OCI-M2 (cell line): Measurements from ENCODE around the gene C2CD2L.
"Not testable (repeated sequence)": the region's sequence is repeated elsewhere in the genome, so short reads cannot be mapped to it uniquely, and the experiment has no call there.

ENCODE experiments used
- DNase-seq: peaks from one replicate; lab custom pipeline; 2025; ENCODE audit not compliant: unreplicated experiment; lab: John Stamatoyannopoulos, UW

C2CD2L gene

DNA sequence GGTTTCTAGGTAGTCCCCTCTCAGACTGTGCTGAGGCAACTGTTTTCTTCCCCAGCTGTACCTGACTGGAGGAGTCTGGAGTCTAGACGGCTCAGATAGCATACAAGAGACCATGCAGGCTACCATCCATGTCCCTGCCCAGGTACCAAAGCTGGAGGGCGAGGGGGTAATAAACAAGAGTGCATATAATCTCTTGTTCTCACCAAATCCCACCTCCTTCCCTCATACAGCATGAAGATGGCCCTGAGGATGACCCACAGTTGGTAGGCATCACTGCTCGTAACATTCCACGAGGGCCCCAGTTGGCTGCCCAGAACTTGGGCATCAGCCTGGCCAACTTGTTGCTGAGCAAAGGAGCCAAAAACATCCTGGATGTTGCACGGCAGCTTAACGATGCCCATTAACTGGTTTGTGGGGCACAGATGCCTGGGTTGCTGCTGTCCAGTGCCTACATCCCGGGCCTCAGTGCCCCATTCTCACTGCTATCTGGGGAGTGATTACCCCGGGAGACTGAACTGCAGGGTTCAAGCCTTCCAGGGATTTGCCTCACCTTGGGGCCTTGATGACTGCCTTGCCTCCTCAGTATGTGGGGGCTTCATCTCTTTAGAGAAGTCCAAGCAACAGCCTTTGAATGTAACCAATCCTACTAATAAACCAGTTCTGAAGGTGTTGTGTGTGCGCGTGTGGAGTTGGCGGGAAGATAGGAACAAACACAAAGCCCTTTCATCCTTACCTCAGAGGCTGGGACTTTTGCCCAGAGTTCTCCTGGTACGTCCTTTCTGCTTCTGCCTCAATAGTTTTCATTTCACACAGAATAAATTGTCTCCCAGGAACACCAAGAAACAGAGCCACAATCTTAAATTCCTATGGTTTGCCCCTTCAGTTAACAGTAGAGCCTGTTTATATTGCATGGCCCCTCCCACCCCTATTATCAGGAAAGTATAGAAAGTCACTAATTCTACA, 14.0 kb upstream of the C2CD2L start:
- DNase-seq, result no peak

DNA sequence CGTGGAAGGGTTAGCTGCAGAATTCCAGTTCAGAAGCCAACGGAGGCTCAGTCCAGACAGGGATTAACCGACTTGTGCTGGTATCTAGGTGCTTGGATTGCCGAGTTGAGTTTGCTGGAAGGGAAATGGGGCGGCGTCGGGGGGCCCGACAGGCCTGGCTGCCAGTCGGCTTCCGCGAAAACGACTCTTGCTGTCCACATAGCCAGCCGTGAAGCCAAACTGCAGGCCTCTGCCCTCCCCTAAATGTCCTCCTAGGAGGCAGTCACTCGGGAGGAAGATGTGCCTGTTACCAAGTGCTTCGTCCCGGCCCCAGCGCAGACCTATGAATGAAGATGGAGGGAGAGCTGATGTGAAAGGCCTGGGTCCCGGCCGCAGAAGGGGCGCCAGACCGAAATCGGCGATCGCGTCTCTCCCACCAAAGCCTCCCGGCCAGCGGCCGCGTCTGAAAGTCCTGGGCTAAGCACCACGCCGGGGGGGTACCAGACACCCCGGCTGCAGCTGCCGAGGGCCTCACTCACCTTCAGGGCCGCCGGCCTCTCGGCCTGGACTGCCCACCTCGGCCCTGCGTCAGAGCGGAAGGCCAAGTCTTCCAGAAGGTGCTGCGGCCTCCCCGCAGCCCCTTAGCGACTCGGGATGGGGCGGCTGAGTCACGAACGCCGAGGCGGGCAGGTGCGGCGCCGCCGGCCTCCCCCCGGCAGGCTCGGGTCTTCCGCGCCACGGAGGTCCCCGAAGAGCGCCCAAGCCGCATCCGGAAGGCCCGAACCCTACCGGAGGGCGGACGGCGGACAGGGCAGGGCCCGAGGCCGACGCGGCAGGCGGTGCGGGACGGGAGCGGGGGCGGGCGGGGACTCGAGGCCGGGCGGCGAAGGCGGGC, 13.0 kb upstream of the C2CD2L start:
- no peak for DNase-seq

DNA sequence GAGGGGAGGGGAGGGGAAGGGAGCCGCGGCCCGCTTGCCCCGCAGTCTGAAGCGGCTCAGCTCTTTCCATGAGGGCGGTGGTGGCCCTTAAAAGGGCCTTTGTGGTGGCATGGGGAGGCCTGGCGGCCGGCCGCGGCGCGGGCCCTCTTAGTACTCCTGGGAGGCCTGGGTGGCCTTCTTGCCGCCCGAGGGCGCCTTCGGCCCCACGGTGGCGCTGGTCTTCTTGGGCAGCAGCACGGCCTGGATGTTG, 12.4 kb upstream of the C2CD2L start:
- DNase-seq, result no peak

DNA sequence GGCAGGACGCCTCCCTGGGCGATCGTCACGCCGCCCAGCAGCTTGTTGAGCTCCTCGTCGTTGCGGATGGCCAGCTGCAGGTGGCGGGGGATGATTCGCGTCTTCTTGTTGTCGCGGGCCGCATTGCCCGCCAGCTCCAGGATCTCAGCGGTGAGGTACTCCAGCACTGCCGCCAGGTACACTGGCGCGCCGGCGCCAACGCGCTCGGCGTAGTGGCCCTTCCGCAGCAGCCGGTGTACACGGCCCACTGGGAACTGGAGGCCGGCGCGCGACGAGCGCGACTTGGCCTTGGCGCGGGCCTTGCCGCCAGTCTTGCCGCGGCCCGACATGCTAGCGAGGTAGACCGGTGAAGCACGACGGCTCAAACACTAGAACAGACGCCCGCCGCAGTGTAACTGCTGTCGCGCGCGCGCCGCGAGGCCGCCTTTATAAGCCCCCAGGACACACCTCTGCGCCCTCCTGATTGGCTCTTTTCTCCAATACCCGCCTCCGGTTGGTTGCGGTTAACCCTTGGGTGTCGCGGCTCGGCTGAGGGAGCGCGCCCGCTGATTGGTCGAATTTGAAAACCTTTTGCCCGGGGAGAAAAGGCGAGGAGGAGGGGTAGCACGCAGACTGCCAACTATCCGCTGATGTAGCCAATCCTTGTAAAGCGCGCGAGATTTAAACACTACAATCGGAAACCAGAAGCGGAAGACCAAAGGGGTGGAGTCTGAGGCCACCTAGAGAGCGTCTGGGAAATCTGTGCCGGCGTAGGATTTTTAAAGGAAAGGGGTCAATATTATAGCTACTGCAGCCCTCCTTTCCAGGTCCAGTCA, 11.9 kb upstream of the C2CD2L start:
- DNase-seq, result peak; percentile 71

DNA sequence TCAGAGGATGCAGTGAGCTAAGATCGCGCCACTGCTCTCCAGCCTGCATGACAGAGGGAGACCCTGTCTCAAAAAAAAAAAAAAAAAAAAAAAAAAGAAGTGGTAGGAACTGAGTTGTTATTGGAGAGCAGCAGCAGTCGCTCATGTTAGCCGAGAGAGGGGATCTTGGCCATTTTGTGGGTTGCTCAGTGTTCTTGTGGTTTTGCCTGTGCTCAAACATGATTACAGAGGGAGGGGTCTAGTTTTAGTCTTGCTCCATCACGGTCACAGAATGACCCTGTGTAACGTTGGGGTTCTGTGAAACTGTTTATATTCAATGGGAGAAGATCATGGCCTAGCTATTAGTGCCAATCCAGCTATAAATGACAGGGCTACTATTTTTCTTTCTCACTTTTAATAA, 7.4 kb upstream of the C2CD2L start:
- no peak for DNase-seq

DNA sequence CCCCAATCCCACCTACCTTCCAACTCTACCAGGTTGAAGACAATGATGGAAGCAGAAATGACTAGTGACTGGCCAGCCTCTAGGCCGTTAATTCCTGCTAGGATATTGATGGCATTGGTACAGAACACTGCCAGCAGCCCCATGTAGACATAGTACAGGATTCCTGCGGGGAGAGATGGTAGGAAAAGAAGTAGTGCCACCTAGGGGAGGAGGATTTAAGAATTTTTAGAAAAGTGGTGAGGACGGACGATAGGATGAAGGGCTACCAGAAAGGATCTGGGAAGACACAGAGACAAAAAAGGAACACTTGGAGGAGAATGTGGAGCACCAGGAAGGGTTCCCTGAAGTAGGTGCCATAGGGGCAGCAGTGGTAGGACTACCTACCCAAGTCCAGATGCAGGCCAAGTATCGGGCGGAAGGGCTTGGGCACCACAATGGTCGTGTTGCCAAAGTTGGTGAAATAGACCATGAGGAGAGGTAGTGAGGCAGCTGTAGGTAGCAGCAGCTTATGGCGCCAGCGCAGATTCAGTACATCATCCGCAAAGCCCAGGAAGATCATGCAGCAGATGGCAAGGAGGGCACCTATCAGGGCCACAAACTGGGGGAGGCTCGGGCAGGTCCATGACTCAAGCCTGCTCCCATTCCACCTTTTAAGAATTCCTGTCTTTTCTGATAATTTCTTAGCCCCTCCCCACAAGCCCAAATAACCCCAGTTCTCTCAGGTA, 6.7 kb upstream of the C2CD2L start:
- no peak for DNase-seq

DNA sequence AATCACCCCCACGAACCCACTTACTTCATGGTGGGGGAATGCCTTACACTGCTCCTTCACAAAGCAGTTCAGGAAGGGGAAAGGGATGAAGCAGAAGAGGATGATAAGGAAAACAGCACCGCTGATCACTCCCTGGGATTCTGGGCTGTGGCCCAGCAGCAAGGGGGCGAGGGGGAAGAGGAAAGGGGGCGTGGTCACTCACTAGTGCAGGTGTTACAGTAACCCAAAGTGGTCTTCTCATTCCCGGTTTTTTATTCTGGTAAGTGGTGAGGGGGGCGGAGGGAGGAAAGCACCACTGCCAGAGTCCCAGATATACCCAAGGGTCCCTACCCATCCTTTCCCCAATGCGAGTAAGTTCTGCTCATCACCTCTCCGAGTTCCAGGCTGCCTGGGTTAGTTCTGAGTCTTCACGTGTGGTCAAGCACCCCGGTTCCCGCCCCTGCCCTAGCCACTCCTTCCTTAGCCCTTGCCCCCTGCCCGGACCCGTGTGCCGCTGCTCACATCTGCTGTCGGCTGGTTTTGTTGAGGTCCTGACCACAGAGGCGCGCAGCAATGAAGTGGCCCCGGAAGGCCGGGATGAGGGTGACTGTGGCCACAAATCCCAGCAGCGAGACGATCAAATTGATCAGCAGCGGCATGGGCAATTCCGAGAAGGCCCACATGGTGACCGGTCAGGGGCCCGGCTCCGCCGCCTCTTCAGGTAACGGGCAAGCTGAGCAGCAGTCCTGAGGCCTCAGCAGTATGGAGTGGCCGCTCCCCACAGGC, 6.0 kb upstream of the C2CD2L start:
- no peak for DNase-seq

DNA sequence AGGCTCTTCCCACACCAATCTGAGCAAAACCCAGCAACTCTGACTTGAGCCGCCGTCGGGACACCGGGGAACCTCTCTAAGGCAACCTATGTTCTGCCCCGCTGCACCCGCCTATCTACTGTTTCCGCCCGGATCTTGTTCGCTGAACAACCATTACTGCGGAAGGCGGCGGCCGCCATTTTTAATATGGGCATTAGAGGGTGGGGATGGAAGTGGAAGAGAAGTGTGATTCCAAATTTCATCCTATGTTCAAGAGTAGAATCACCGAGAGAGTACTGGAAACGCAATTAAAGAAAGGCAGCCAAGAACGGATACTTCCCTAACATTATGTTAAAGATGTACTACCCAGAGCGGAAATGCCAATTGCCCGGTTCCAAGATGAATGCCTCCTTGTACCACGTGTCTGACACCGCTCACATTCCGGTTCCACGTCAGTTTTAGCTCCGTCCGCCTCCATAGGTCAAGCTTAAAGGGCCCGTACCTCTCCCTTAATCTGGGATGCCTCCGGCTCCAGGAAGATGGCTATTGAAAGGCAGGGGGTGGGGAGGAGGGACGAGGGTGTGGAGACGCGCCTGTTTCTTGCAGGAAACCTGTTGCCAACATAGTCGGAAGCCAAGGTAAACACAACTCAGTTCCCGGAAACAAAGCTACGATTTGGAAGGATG, 5.3 kb upstream of the C2CD2L start, which contains the start of gene DPAGT1:
DPAGT1 (minus strand) TSS at position 95 of the 665 bp plus-strand sequence. CDS start 198 bp downstream, outside the sequence.
- DNase-seq, result peak; percentile 78

DNA sequence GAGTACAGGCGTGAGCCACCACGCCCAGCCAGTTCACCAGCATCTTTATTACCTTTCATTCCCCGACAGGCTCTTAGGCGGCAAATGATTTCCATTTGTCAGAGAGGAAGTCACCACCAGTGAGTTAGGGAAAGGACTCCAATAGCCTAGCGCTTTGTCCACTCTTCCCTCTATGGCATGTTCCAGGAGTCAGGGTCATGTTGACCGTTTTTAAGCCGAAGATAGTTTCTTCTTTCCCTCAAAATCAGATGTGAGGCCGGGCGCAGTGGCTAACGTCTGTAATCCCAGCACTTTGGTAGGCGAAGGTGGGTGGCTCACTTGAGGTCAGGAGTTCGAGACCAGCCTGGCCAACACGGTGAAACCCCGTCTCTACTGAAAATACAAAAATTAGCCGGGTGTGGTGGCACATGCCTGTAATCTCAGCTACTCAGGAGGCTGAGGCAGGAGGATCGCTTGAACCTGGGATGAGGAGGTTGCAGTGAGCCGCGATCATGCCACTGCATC, 3.9 kb upstream of the C2CD2L start:
- DNase-seq, result not testable (repeated sequence)

DNA sequence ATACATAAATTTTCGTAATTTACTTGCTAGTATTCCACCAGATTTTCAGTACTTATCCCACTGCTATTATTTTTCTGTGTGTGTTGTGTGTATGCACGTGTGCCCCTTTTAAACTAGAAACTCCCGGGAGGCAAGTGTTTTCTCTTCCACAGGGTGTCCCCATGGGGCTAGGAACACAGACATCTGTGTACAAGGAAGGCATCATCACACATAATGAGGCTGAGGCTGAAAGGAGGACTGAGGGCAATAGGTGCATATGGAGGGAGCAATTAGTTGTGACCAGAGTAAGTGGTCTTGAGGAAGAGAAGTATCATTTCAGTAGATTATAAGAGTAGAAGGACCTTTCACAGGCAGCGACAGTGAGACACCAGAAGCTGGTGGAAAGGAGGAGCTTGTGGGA, 3.4 kb upstream of the C2CD2L start:
- no peak for DNase-seq

DNA sequence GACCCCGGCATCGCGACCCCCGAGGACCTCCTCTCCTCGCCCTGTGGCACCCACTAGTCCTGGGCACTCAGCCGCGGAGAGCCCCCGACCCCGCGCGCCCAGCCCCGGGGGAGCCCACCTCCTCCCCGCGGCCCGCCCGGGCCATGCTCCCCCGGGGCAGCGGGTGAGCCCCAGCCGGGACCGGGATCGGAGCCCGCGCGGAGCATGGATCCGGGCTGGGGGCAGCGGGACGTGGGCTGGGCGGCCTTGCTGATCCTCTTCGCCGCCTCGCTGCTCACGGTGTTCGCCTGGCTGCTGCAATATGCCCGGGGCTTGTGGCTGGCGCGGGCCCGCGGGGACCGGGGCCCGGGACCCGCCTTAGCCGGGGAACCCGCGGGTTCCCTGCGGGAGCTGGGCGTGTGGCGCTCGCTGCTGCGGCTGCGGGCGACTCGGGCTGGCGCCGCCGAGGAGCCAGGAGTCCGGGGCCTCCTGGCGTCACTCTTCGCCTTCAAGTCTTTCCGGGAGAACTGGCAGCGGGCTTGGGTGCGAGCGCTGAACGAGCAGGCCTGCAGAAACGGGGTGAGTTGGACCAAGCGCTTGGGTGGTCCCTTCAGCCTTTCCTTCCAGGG, 498 bp downstream of the C2CD2L start:
- DNase-seq, result no peak

DNA sequence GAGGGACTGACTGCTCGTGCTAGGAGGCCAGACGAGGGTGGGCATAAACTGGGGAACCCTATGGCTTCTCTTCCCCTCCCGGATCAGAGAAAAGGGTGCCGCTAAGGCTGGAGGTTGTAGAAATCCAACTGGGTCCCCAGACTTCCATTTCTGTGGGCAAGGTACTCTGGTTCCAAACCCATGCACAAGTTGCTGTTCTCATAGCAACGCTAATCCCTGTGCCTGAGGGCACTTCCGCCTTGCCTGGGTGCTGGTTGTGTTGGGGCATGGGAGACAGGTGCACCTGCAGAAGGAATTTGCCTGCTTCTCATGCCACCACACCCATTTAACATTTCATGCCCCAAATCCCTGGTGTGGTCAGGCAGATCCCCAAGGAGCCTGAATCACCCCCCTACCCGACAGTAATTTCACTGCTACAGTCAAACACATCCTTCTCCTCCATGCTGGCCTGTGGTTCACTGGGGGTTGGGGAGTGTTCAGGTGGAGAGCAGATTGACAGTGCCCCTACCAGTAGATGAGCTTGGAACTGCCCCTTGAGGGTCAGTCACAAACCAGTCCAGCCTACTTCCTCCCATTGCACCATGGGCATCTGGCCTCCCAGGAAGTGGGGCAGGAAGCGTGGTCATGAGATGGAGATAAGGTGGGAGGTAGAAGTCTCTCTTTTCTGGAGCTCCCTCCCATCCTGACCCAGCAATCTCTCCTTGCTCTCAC, 1.2 kb downstream of the C2CD2L start:
- DNase-seq, result no peak

DNA sequence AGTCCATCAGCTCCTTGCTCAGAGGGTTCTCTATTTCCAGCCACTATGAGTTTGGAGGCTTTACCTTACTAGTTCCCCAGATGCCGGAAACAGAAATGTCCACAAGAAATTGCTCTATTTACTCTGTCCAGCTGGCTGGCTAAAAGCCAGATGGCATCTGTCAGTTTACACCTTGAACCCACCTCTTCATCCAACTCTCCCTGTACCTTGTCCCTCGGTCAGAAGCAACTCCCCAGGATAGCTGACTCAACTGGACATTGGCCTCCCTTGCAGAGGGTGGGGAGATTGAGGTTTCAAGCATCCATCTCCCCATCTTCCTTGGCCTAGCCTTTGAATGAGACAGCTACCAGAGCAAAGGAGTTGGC, 1.7 kb downstream of the C2CD2L start:
- DNase-seq, result no peak

DNA sequence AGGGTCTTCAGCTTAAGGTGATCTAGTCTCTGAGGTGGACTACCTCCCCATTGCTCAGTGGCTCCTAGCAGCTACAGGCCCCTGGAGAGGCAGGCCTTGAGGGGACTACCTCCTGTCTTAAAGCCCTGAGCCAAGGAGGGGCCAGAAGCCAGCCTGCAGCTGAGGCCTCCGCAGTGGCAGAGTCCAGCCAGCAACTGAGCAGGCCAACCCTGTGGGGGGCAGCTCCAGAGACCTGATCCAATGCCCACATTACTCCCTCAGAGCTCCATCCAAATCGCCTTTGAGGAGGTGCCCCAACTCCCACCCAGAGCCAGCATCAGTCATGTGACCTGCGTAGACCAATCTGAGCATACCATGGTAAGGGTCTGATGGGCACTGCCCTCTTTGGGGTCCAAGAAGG, 2.7 kb downstream of the C2CD2L start:
- no peak for DNase-seq

DNA sequence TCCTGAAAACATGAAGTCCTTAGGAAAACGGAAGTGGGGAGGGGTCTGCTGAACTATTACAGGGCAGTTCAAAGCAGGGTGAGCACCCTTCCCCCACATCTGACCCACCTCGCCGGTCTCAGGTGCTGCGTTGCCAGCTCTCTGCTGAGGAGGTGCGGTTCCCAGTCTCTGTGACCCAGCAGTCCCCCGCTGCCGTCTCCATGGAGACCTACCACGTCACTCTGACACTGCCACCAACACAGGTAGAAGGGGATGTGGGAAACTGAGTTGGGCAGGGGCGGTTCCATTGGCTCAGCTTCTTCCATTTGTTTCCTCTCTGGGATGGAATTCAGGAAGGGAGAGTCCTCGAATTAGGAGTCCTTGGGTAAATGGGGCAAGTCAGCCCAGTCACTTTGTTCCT, 3.3 kb downstream of the C2CD2L start:
- DNase-seq, result no peak

DNA sequence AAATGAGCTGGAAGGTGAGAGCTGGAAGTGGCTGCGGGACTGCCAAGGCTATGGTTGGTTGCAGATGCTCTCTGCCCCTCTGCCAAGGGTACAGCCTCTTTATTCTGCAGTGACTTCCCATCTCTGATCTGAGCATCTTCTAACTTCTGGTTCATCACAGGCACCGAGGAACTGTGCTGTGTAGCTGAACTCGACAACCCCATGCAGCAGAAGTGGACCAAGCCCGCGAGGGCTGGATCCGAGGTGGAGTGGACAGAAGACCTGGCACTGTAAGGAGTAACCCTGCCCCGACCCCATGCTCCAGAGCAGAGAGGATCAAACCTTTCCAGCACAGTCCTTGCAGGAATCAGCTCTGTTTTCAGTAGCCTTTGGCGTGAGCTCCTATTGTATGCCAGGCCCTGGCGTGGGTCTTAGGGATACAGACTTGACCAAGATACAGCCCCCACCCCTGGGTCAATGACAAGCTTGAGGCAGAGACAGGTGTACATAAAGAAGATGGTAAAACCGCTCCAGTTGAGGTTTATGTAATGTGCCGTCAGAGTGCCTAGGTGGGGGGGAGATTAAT, 4.3 kb downstream of the C2CD2L start:
- DNase-seq, result no peak

DNA sequence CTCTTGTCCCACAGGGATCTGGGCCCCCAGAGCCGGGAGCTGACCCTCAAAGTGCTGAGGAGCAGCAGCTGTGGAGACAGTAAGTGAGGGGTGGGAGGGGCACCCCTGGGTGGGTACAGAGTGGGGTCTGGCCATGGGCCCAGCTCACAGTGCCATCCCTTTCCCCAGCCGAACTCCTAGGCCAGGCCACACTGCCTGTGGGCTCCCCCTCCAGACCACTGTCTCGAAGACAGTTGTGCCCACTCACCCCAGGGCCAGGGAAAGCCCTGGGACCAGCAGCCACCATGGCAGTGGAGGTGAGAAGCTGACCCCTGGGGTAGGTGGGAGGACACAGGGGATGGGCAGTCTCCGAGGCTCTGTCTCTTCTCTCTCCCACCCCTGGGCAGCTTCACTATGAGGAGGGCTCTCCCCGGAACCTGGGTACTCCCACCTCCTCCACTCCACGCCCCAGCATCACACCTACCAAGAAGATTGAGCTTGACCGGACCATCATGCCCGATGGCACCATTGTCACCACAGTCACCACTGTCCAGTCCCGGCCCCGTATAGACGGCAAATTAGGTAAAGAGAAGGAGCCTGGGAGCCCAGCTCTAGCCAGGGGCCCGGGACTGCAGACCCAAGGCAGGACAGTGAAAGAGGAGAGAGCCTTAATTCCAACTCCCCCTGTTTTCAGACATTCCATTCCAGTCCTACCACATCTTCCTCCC, 5.3 kb downstream of the C2CD2L start:
- no peak for DNase-seq
